ENCODE results near the gene CCT5.

DNA sequence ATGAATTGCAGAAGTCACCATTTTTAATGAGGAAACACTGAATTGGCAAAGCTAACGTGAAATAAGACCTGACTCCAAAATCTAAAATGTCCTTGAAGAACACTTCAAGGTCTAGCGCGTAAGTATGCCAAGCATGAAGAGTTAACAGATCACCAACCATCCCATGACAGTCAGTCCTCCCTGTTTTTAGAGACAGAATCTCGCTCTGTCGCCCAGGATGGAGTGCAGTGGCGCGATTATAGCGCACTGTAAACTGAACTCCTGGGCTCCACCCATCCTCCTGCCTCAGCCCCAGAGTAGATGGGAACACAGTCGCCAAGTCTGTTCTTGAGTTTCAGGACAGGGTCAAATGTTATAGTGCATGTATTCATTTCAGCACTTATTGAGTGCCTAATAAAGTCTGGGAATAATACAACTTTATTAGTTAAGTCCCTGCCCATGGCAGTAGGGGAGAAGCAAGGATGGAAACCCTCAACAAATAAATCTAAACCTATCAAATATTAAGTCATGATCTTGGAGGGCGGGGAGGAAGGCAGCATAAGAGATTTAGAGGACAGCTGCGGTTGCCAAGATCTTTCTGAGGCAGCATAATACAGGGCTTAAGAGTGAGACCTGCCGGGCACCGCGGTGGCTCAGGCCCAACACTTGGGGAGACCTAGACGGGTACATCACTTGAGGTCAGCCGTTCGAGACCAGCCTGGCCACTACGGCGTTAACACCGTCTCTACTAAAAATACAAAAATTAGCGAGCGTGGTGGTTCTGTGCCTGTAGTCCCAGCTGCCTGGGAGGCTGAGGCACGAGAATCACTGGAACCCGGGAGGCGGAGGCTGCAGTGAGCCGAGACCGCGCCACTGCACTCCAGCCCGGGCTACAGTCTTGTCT, 1.5 kb upstream of the CCT5 start:
- TF ChIP-seq, protein P1, sequence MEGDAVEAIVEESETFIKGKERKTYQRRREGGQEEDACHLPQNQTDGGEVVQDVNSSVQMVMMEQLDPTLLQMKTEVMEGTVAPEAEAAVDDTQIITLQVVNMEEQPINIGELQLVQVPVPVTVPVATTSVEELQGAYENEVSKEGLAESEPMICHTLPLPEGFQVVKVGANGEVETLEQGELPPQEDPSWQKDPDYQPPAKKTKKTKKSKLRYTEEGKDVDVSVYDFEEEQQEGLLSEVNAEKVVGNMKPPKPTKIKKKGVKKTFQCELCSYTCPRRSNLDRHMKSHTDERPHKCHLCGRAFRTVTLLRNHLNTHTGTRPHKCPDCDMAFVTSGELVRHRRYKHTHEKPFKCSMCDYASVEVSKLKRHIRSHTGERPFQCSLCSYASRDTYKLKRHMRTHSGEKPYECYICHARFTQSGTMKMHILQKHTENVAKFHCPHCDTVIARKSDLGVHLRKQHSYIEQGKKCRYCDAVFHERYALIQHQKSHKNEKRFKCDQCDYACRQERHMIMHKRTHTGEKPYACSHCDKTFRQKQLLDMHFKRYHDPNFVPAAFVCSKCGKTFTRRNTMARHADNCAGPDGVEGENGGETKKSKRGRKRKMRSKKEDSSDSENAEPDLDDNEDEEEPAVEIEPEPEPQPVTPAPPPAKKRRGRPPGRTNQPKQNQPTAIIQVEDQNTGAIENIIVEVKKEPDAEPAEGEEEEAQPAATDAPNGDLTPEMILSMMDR (IDR thresholded peaks at IDR 0.05), result no peak
- TF ChIP-seq EZH2 (IDR thresholded peaks at IDR 0.05; ENCODE audit: borderline replicate concordance, insufficient read depth, low read depth, low read length, poor library complexity, severe bottlenecking), result no peak
